GM12892 (cell line): ENCODE data around the gene RAPGEF1.

Experiments used
- DNase-seq: peaks from one replicate; pipeline ENCODE4 v3.0.0; 2011; ENCODE audit not compliant: insufficient read length
- FAIRE-seq: peaks from 2 replicates; lab custom pipeline; 2011; peaks lifted over from hg19 to GRCh38; lab: Jason Lieb, UNC
- POLR2A ChIP-seq: IDR thresholded peaks from 2 replicates; pipeline ENCODE4 v1.6.1; 2011; ENCODE audit warnings: low read depth, low read length, control low read depth
- POLR2AphosphoS5 ChIP-seq: IDR thresholded peaks from 2 replicates; pipeline ENCODE4 v1.6.1; 2011; ENCODE audit warnings: low read depth, low read length, control low read depth
- TAF1 ChIP-seq: IDR thresholded peaks from 2 replicates; pipeline ENCODE4 v1.6.1; 2011; ENCODE audit warnings: low read depth, mild to moderate bottlenecking, control low read depth, low read length, borderline replicate concordance

RAPGEF1 gene

GRCh38 chr9:131582466-131583336 is 157.2 kb downstream of the RAPGEF1 start:
- FAIRE-seq (no peak), DNase-seq (no peak)
- TF ChIP-seq TAF1 (no peak), POLR2AphosphoS5 (no peak; the same call in 1 of the 2 replicates), POLR2A (no peak; the same call in 1 of the 2 replicates)

GRCh38 chr9:131582056-131582455 is 157.8 kb downstream of the RAPGEF1 start:
- no peak for TF ChIP-seq TAF1
- no peak for TF ChIP-seq POLR2AphosphoS5
- TF ChIP-seq POLR2A: no peak
- FAIRE-seq (no peak), DNase-seq (no peak)

GRCh38 chr9:131580358-131580757 is 159.5 kb downstream of the RAPGEF1 start:
- DNase-seq (no peak), FAIRE-seq (no peak)
- TF ChIP-seq TAF1: no peak
- TF ChIP-seq POLR2A: no peak
- TF ChIP-seq POLR2AphosphoS5: no peak

- FAIRE-seq (no peak), DNase-seq (no peak)
- no peak for TF ChIP-seq POLR2A
- no peak for TF ChIP-seq POLR2AphosphoS5
- no peak for TF ChIP-seq TAF1
These were observed 160.1 kb downstream of the RAPGEF1 start for GRCh38 chr9:131579789-131580211.

GRCh38 chr9:131578731-131579504 is 161.0 kb downstream of the RAPGEF1 start:
- FAIRE-seq (no peak), DNase-seq (peak; percentile 43)
- TF ChIP-seq POLR2AphosphoS5 (peak; percentile 19; the same call in 1 of the 2 replicates), POLR2A (peak; percentile 3; the same call in 1 of the 2 replicates), TAF1 (no peak)

- DNase-seq (no peak), FAIRE-seq (no peak)
- TF ChIP-seq TAF1 (no peak), POLR2AphosphoS5 (no peak; the same call in 1 of the 2 replicates), POLR2A (no peak)
These were observed 161.9 kb downstream of the RAPGEF1 start for GRCh38 chr9:131578021-131578420.

GRCh38 chr9:131577005-131578000 is 162.6 kb downstream of the RAPGEF1 start:
- FAIRE-seq (no peak), DNase-seq (no peak)
- TF ChIP-seq POLR2AphosphoS5 (no peak), TAF1 (no peak), POLR2A (no peak)

- TF ChIP-seq POLR2AphosphoS5 (0 out of 2 replicates have a peak, but pooled peaks have one; percentile 5), TAF1 (no peak), POLR2A (no peak)
- no peak for DNase-seq
- no peak for FAIRE-seq
These were observed 163.7 kb downstream of the RAPGEF1 start for GRCh38 chr9:131575946-131576853.

GRCh38 chr9:131574730-131575640 is 164.9 kb downstream of the RAPGEF1 start:
- DNase-seq (no peak), FAIRE-seq (no peak)
- no peak for TF ChIP-seq POLR2AphosphoS5
- TF ChIP-seq TAF1: no peak
- peak; percentile 11; the same call in 1 of the 2 replicates for TF ChIP-seq POLR2A
